ENCODE data around the gene GABBR2.

GABBR2 gene

GRCh38 chr9:98529841-98530240 is 178.9 kb downstream of the GABBR2 start:
- Histone ChIP-seq H3K79me2 (ENCODE audit: control insufficient read depth, low read length) (no peaks in the 10 kb centered on the region), H3K36me3 (ENCODE audit: control insufficient read depth, low read length) (no peaks in the 10 kb centered on the region), H3K4me1 (ENCODE audit: control insufficient read depth, low read length) (no peaks in the 10 kb centered on the region), H3K4me3 (ENCODE audit: low read length) (no peak overlapping the region), H3K27ac (ENCODE audit: low read depth, low read length) (no peak overlapping the region), H4K20me1 (ENCODE audit: control insufficient read depth, insufficient read depth, low read depth, low read length) (no peaks in the 10 kb centered on the region), H3K27me3 (ENCODE audit: control insufficient read depth, low read length) (peaks cover 7% of the 10 kb centered on the region; the same call in 1 of the 2 replicates), H3K9me2 (replicated peaks; ENCODE audit: control insufficient read depth, low read length) (no peaks in the 10 kb centered on the region), H3F3A (ENCODE audit: control insufficient read depth, insufficient read depth) (no peaks in the 10 kb centered on the region), H3K4me2 (ENCODE audit: low read length) (no peak overlapping the region), H3K9me3 (ENCODE audit: control insufficient read depth, insufficient read depth, low read length) (no peaks in the 10 kb centered on the region)
- TF ChIP-seq EZH2phosphoT487 (IDR thresholded peaks at IDR 0.05; ENCODE audit: borderline replicate concordance, low read length), result no peak
- TF ChIP-seq CTCF (IDR thresholded peaks at IDR 0.05; ENCODE audit: low read depth, low read length, poor library complexity, severe bottlenecking), result no peak

- H3K4me2 ChIP-seq (ENCODE audit: low read length), result no peak overlapping the region
- peaks cover 21% of the 10 kb centered on the region for H3K27me3 ChIP-seq (ENCODE audit: control insufficient read depth, low read length)
- no peak overlapping the region for H3K4me3 ChIP-seq (ENCODE audit: low read length)
- H3K36me3 ChIP-seq (ENCODE audit: control insufficient read depth, low read length), result no peaks in the 10 kb centered on the region
- TF ChIP-seq EZH2phosphoT487 (IDR thresholded peaks at IDR 0.05; ENCODE audit: borderline replicate concordance, low read length), result no peak
- TF ChIP-seq CTCF (IDR thresholded peaks at IDR 0.05; ENCODE audit: low read depth, low read length, poor library complexity, severe bottlenecking), result no peak
- H3K9me3 ChIP-seq (ENCODE audit: control insufficient read depth, insufficient read depth, low read length), result no peaks in the 10 kb centered on the region
- no peaks in the 10 kb centered on the region for H3K4me1 ChIP-seq (ENCODE audit: control insufficient read depth, low read length)
- no peaks in the 10 kb centered on the region for H3K79me2 ChIP-seq (ENCODE audit: control insufficient read depth, low read length)
- no peaks in the 10 kb centered on the region for H4K20me1 ChIP-seq (ENCODE audit: control insufficient read depth, insufficient read depth, low read depth, low read length)
- no peaks in the 10 kb centered on the region for H3F3A ChIP-seq (ENCODE audit: control insufficient read depth, insufficient read depth)
- H3K27ac ChIP-seq (ENCODE audit: low read depth, low read length), result no peak overlapping the region
- no peaks in the 10 kb centered on the region for H3K9me2 ChIP-seq (replicated peaks; ENCODE audit: control insufficient read depth, low read length)
These were observed 185.4 kb downstream of the GABBR2 start for GRCh38 chr9:98523231-98523901.

- H3F3A ChIP-seq (ENCODE audit: control insufficient read depth, insufficient read depth), result no peaks in the 10 kb centered on the region
- H3K9me3 ChIP-seq (ENCODE audit: control insufficient read depth, insufficient read depth, low read length), result no peaks in the 10 kb centered on the region
- H3K27me3 ChIP-seq (ENCODE audit: control insufficient read depth, low read length), result peaks cover 21% of the 10 kb centered on the region
- TF ChIP-seq EZH2phosphoT487 (IDR thresholded peaks at IDR 0.05; ENCODE audit: borderline replicate concordance, low read length) (no peak), CTCF (IDR thresholded peaks at IDR 0.05; ENCODE audit: low read depth, low read length, poor library complexity, severe bottlenecking) (no peak)
- no peaks in the 10 kb centered on the region for H3K9me2 ChIP-seq (replicated peaks; ENCODE audit: control insufficient read depth, low read length)
- H3K4me2 ChIP-seq (ENCODE audit: low read length), result no peak overlapping the region
- H3K4me3 ChIP-seq (ENCODE audit: low read length), result no peak overlapping the region
- H3K27ac ChIP-seq (ENCODE audit: low read depth, low read length), result no peak overlapping the region
- H4K20me1 ChIP-seq (ENCODE audit: control insufficient read depth, insufficient read depth, low read depth, low read length), result no peaks in the 10 kb centered on the region
- no peaks in the 10 kb centered on the region for H3K36me3 ChIP-seq (ENCODE audit: control insufficient read depth, low read length)
- H3K4me1 ChIP-seq (ENCODE audit: control insufficient read depth, low read length), result no peaks in the 10 kb centered on the region
- H3K79me2 ChIP-seq (ENCODE audit: control insufficient read depth, low read length), result no peaks in the 10 kb centered on the region
These were observed 186.2 kb downstream of the GABBR2 start for GRCh38 chr9:98522487-98522886.
